ENCODE data around the gene OR6F1.
A peak's percentile ranks its signal among the peaks of the same experiment; 100 is the strongest.
"Not testable (repeated sequence)": the region's sequence is repeated elsewhere in the genome, so short reads cannot be mapped to it uniquely, and the experiment has no call there.

OR6F1 gene

DNA sequence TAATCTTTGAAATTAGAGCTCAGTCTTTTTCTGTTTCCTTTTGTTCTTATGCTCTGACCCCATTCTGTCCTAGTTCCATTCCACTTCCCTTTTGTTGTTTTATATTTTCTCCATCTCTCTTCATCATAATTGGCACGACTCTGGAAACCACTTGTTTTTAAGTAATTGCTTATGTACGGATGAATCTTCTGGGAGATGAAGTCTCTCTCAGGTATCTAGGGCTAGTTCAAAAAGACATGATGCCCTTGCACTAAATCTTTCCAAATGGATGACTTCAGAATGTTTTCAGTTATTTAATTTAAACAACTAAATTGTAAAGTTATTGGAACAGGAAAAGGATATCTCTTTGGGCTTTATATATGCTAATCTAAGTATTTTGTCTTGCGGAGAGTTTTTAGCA is at the start of gene OR6F1:
Gene OR6F1, minus strand, starts transcription at position 101 of the 400 bp plus-strand sequence. CDS start 3,891 bp downstream, outside the sequence.
- no peak for DNase-seq (ENCODE audit: low read depth in 2 of 2)

- DNase-seq (ENCODE audit: low read depth in 2 of 2) = no peak
Measured at GRCh38 chr1:247760456-247760855, 44.0 kb upstream of the OR6F1 start, which contains the start of gene OR1C1. Gene OR1C1, minus strand, starts transcription at chr1:247760556. Its CDS starts 2,150 bp downstream, at chr1:247758406.

- not testable (repeated sequence) for DNase-seq (ENCODE audit: low read depth in 2 of 2)
Measured at GRCh38 chr1:247754311-247754710, 37.9 kb upstream of the OR6F1 start.

GRCh38 chr1:247749870-247750269 is 33.4 kb upstream of the OR6F1 start:
- DNase-seq (ENCODE audit: low read depth in 2 of 2) = no peak

- no peak for DNase-seq (ENCODE audit: low read depth in 2 of 2)
Measured at GRCh38 chr1:247748041-247748440, 31.6 kb upstream of the OR6F1 start, which contains the start of gene OR14A2. Gene OR14A2, minus strand, starts transcription at chr1:247748141.

DNA sequence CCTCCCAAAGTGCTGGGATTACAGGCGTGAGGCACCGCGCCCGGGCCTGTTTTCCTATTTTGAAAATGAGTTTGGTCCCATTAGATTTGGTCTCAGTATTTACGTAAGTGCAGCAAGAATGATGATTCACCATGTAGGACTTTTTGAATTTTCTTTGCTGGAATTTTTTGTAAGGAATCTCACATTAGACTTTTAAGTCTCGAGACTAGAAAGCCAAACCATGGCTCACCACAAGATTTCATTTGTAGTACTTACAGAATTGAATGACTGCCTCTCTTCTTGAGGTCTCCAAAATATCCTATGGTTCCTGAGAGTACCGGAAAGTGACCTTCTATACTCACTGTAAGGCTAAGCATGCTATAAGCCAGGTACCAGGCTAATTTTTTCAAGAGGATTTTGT is 31.2 kb upstream of the OR6F1 start:
- DNase-seq (ENCODE audit: low read depth in 2 of 2) = no peak

- no peak for DNase-seq (ENCODE audit: low read depth in 2 of 2)
Measured at GRCh38 chr1:247746391-247746935, 30.0 kb upstream of the OR6F1 start.

DNA sequence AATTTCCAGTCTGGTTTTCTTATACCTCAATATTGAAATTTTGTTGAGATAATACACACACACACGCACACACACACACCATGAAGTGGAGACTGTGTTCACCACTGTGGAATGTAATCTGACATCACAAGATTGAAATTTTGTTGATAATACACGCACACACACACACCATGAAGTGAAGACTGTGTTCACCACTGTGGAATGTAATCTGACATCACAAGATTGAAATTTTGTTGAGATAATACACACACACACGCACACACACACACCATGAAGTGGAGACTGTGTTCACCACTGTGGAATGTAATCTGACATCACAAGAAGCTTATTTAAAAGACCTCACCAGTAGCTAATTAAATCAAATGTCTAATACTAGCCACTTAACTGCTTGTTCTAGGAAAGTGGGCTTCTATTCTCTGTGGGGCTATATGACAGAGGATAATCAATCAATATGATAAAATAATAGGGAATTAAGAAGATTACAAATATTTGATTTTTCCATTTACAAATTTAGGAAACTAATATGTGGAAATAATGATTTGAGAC is 25.8 kb upstream of the OR6F1 start:
- not testable (repeated sequence) for DNase-seq (ENCODE audit: low read depth in 2 of 2)

GRCh38 chr1:247741756-247742155 is 25.3 kb upstream of the OR6F1 start:
- DNase-seq (ENCODE audit: low read depth in 2 of 2) = no peak

- no peak for DNase-seq (ENCODE audit: low read depth in 2 of 2)
Measured at GRCh38 chr1:247740721-247741120, 24.3 kb upstream of the OR6F1 start.

GRCh38 chr1:247738315-247738714 is 21.9 kb upstream of the OR6F1 start, which contains the start of gene OR14K1:
Gene OR14K1, plus strand, starts transcription at chr1:247738615. Its CDS starts 0 bp downstream, at chr1:247738615.
- DNase-seq (ENCODE audit: low read depth in 2 of 2) = no peak

DNA sequence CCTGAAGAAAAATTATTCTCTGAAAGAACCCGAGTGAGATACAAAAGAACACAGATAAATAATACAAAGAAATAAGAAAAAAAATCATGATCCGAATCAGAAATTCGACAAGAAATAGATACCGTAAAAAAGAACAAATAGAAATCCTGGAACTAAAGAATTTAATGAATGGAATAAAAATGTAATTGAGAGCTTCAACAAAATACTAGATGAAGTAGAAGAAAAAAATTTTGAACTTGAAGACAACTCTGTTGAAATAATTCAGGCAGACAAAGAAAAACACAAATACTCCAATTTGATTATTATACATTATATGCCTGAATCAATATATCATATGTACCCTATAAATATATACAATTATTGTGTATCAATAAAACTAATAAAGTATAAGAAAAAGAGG is 4.8 kb upstream of the OR6F1 start:
- no peak for DNase-seq (ENCODE audit: low read depth in 2 of 2)

- DNase-seq (ENCODE audit: low read depth in 2 of 2) = no peak
Measured at GRCh38 chr1:247713753-247714152, 2.7 kb downstream of the OR6F1 start.

DNA sequence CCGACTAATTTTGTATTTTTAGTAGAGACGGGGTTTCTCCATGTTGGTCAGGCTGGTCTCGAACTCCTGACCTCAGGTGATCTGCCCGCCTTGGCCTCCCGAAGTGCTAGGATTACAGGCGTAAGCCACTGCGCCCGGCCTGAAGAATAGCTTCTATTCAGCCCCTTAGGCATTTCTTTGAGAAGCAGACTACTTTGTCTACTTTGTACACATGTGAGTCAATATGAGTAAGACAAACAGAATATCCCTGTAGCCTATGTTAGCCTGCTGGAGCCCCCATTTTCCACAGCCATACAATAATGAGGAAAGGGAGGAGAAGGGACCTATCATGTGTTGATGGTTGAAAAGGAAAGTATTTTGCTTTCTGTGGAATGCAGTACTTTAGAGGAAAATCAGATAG is 5.8 kb downstream of the OR6F1 start:
- not testable (repeated sequence) for DNase-seq (ENCODE audit: low read depth in 2 of 2)

GRCh38 chr1:247701338-247701737 is 15.1 kb downstream of the OR6F1 start:
- no peak for DNase-seq (ENCODE audit: low read depth in 2 of 2)

DNA sequence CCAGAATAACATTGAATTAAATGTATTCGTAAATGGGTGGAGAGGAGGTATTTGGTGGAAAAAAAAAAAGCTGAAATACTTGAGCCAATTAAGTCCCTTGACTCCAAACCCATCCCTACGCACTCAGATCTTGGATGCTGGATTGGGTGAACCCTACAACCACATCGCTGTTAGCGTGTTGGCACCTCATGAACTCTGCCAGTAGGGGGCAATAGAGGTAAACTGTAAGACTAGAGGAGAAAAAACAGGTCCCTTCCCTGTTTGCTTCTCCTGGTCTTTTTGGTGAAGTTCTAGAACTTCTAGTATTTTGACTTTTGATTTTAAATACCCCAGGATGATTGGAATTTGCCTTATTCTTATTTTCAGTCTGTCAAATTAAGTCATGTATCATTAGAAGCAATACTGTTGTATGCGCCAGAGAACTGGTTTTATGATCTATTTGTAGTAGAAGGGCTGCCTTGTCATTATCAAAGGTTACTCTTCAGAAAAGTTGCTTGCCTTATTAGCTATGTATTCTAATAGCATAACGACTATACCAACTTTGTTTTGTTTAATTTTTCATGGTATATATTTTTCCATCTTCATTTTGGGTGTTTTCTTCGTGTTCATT is 35.1 kb downstream of the OR6F1 start:
- DNase-seq (ENCODE audit: low read depth in 2 of 2) = peak; percentile 7 to 12

GRCh38 chr1:247680171-247680570 is 36.3 kb downstream of the OR6F1 start:
- no peak for DNase-seq (ENCODE audit: low read depth in 2 of 2)

DNA sequence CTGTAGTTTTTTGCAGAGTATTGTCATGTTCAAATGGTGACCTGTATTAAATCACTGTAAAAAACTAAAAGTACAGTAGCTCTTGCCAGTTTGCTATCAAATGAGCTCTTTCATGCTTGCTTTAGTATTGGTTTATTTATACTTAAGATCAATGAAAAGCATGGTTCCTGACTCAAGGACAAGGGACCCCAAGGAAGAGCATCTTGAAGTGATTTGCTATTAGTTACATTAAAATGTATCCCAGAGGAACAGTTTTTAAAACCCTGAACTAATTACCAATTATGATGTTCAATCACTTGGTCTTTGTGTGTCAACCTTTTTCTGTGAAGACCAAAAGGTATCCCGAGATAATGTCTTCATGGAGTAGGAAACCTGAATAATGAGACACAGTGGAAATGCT is 36.8 kb downstream of the OR6F1 start, which contains the start of gene OR13G1:
Gene OR13G1, minus strand, starts transcription at position 101 of the 400 bp plus-strand sequence. CDS start 6,698 bp downstream, outside the sequence.
- DNase-seq (ENCODE audit: low read depth in 2 of 2) = no peak

GRCh38 chr1:247669225-247669624 is 47.2 kb downstream of the OR6F1 start:
- DNase-seq (ENCODE audit: low read depth in 2 of 2) = no peak
